CD4-positive, alpha-beta T cell treated with Interleukin-6 for 4 hours (primary cell): ENCODE data around the gene EML2.
"Not testable (repeated sequence)": the region's sequence is repeated elsewhere in the genome, so short reads cannot be mapped to it uniquely, and the experiment has no call there.

ENCODE experiments used
- DNase-seq: peaks from one replicate; pipeline ENCODE4 v3.0.0-alpha.2; 2020; ENCODE audit warnings: mixed read lengths

Gene EML2

GRCh38 chr19:45615795-45616703 is 23.1 kb downstream of the EML2 start:
- peak; percentile 60 for DNase-seq

- DNase-seq, result not testable (repeated sequence)
These were observed 24.1 kb downstream of the EML2 start for GRCh38 chr19:45615056-45615455.

DNA sequence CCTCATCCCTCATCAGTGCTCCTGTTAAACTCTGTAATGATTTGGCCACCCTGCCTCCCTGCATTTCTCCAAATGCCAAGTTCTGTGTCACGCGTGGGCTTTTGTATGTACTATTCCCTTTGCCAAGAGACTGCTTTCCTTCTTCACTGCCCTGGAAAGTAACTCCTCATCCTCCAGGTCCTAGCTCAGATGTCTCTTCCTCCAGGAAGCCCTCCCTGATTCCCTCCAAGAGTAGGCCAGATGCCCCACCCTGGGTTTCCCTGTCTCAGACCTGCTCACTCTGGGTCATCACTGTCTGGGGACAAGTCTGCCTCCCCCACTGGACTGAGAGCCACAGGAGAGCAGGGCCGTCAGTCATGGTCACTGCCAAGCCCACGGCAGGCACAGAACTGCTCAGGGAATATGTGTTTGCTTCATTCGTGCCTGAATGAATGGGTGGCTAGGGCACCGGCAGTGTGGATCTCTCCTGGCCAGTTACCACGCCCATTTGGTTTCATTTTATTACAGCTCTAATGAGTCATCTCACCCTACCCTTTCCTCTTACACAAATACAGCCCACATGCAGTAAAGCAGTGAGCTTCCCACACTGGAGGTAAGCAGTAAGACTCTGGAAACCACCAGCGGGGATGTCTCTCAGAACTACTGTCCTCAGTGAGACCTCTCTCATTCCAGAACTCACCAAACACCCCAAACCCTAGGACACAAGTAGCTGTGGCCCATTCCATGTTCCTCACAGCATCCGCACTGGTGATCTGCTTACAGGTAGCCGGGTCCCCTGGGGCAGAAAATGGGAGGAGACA is 25.1 kb downstream of the EML2 start:
- DNase-seq, result peak; percentile 19

DNA sequence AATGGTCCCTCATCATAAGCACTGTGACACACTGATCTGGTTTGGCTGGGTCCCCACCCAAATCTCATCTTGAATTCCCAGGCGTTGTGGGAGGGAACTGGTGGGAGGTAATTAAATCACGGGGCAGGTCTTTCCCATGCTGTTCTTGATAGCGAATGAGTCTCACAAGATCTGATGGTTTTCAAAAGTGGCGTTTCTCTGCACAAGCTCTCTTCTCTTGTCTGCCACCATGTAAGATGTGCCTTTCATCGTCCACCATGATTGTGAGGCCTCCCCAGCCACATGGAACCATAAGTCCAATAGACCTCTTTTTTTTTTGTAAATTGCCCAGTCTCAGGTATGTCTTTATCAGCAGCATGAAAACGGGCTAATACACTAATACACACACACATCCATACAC is 30.2 kb downstream of the EML2 start:
- no peak for DNase-seq

GRCh38 chr19:45607071-45608029 is 31.8 kb downstream of the EML2 start:
- DNase-seq, result peak; percentile 65

GRCh38 chr19:45601524-45602374 is 37.4 kb downstream of the EML2 start, which contains the start of gene GPR4:
GPR4 (minus strand) TSS chr19:45602212; CDS start chr19:45591866, 10,346 bp downstream.
- no peak for DNase-seq

- no peak for DNase-seq
These were observed 38.1 kb downstream of the EML2 start for GRCh38 chr19:45601115-45601514.

- no peak for DNase-seq
These were observed 38.8 kb downstream of the EML2 start for GRCh38 chr19:45600340-45600885.

DNA sequence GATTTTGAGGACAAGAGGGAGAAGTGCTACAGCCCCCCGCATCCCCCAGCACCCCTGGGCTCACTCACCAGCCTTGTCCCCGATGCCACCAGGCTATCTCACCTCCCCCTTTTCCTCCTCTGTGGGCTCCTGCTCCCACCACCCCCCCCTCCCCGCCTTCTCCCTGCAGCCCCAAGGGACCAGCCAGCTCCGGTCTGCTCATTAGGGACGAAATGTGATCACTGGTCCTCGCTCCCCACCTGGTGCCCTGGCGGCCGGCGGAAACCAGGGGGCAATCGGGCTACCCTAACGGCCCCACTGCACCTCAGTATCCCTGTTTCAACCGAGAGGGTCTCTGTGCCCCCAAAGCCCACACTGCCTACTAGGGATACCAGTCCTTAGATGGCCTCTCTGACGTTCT is 39.9 kb downstream of the EML2 start:
- DNase-seq, result no peak

- DNase-seq, result no peak
These were observed 40.8 kb downstream of the EML2 start for GRCh38 chr19:45598267-45599001.

GRCh38 chr19:45597425-45598111 is 41.6 kb downstream of the EML2 start:
- DNase-seq, result no peak

DNA sequence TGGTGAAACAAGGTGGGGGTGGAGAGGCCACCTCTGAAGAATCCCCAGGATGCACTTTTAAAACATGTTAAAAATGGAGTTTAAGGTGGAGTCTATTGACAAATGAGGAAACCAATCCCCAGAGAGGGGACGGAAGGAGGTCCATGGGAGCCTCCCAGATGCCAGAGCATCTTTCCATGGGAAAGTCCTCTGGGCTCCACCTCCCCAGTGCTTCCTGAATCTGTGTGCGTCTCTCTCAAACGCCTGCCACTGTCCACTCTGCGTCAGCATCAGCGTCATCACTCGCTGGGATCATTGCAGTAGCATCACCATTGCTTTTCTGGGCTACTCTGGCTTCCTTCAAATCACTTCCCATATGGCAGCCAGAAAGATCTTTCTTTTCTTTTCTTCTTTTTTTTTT is 43.4 kb downstream of the EML2 start:
- no peak for DNase-seq

- no peak for DNase-seq
These were observed 45.7 kb downstream of the EML2 start for GRCh38 chr19:45593520-45593919.

DNA sequence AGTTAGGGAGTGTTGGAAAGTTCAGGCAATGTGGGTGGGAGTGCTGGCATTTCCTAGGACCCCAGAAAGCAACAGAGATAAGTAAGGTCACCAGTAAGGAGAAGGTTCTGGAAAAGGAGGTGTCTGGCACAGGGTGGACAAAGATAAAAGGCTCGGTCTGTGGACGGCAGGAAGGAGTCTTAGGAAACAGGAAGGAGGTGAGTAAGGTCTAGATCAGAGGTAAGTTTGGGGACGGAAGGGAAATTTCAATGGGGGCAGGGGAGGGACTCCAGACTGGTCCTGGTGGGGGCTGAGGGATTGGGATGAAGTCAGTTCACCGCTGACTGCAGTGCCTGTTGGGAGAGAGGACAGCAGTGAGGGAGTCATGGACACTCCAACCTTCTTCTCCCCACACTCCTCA is 46.8 kb downstream of the EML2 start:
- DNase-seq, result no peak

- DNase-seq, result no peak
These were observed 47.6 kb downstream of the EML2 start for GRCh38 chr19:45591638-45592005.

GRCh38 chr19:45591004-45591637 is 48.1 kb downstream of the EML2 start:
- peak; percentile 52 for DNase-seq

- no peak for DNase-seq
These were observed 48.7 kb downstream of the EML2 start for GRCh38 chr19:45590300-45591003.

- DNase-seq, result no peak
These were observed 49.4 kb downstream of the EML2 start for GRCh38 chr19:45589768-45590167.

DNA sequence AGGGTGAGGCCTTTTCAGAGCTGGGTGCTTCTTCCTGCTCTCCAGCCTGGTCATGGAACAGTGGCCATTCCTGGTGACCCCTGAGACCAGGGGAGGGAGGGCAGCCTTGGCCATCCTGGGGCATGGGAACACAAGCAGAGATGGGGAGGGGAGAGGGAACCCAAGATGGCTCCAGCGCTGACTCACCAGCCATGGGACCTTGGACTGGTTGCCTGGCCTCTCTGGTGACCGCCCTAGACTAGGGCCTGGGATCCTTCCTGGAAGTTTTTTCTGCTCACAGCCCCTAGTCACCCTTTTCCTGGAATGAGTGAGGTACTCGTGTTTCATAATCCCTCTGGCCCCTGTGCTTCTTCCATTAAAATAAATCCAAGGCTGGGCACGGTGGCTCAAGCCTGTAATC is 51.3 kb downstream of the EML2 start:
- DNase-seq, result no peak
